GM18870 (cell line): ENCODE results near the gene MBD3L1.

Experiments
- ATAC-seq: cut with Tn5 transposase; IDR thresholded peaks from one replicate; pipeline ENCODE4 v1.9.1; 2021; ENCODE audit warnings: moderate library complexity; ENCODE audit not compliant: unreplicated experiment

Gene MBD3L1

DNA sequence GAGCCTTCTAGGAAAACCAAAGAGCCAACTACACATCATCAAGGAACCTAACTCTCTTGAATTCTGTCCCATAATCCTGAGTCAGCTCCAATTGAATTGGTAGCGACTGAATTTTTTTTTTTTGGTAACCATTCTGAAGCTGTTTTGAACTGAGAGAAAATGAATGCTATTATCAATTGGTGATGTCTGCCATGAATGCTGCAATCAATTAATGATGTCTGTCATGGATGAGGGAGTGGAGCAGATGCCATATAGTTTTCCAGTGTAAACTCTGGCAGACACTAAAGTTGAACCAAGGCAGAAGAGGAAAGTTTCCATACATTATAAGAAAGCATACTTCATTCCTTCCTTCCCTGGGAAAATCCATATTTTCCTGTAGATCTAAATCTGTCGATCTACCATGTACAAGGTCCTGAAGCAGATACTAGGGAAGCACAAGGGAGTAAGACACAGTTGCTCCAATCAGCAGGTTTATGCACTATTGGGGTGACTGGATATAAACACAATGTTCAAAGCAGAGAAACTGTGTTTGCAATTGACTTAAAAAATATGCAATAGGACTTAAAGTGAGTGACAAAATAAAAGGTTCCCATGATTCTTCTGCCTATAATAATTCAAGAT lies 48.8 kb downstream of the MBD3L1 start:
- ATAC-seq: no peak

DNA sequence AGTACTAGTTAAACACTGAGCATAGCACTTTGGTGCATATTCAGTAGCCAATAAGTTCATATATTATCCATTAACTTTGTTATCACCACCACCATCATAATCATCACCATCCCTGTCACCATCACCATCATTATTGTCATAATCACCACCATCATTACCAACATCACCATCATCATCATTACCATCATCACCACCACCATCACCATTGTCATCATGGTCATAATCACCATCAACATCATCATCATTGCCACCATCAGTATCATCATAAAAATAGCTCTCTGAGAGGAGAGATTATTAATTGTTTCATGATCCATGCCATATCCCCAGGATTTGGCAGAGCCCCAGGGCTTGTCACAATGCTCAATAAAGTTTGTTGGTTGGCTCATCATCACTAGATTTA lies 49.3 kb downstream of the MBD3L1 start:
- no peak for ATAC-seq

DNA sequence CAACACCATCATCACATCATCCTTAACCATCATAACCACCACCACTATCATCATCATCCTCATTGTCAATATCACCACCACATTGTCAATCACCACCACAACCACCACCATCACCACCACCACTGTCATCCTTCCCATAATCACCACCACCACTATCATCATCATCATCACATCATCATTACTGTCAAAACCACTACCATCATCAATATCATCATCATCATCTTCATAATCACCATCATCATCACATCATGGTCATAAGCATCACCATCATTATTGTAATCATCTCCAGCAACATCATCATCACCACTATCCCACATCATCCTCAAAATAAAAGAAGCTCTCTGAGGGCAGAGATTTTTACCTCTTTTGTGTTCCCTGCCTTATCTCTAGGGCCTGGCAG lies 52.2 kb downstream of the MBD3L1 start:
- no peak for ATAC-seq

DNA sequence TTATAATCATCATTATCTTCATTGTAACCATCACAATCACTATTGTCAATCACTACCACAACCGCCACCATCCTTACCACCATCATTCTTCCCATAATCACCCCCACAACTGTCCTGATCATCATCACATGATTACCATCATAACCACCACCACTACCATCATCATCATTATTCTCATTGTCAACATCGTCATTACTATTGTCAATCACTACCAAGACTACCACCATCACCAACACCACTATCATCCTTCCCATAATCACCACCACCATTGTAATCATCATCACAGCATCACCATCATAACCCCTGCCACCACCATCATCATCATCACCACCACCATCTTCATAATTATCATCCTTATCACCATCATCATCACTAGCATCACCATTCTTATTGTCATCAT lies 55.2 kb downstream of the MBD3L1 start:
- no peak for ATAC-seq

DNA sequence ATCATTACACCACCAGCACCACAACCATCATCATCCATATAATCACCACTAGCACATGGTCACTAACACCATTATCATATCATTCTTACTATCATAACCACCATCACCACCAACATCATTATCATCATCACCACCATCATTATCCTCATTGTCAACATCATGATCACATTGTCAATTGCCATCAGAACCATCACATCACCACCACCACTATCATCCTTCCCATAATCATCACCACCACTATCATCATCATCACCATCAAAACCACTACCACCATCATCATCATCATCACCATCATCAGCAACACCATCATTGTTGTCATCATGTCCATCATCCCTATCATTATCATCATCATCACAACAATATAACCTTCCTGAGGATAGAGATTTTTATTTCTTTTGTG lies 58.1 kb downstream of the MBD3L1 start:
- ATAC-seq: no peak
